ENCODE data around the gene KCNAB1.

Gene KCNAB1

GRCh38 chr3:156516961-156517360 lies 396.6 kb downstream of the KCNAB1 start:
- Histone ChIP-seq H3K4me3 (ENCODE audit: low read length) (no peak overlapping the region), H3K9me3 (replicated peaks; ENCODE audit: insufficient read depth, low read length) (no peaks in the 10 kb centered on the region), H3K9ac (ENCODE audit: low read length) (no peak overlapping the region), H3F3A (ENCODE audit: insufficient read depth, low read length) (no peaks in the 10 kb centered on the region), H3K27me3 (replicated peaks; ENCODE audit: insufficient read depth, low read length) (no peaks in the 10 kb centered on the region), H3K4me2 (ENCODE audit: low read depth, low read length) (no peak overlapping the region), H2AFZ (ENCODE audit: low read length) (no peak overlapping the region), H3K36me3 (replicated peaks; ENCODE audit: insufficient read depth, low read length) (no peaks in the 10 kb centered on the region), H3K79me2 (ENCODE audit: low read length) (no peaks in the 10 kb centered on the region), H4K20me1 (ENCODE audit: insufficient read depth, low read length) (no peaks in the 10 kb centered on the region), H3K9me2 (replicated peaks; ENCODE audit: insufficient read depth, low read length) (no peaks in the 10 kb centered on the region), H3K27ac (ENCODE audit: low read length) (no peak overlapping the region), H3K4me1 (ENCODE audit: low read length) (0 out of 2 replicates have a peak, but pooled peaks cover 4% of the 10 kb centered on the region)
- DNase-seq, result no peak
- no peak for TF ChIP-seq CTCF (IDR thresholded peaks at IDR 0.05; ENCODE audit: low read length)
- TF ChIP-seq EZH2phosphoT487 (IDR thresholded peaks at IDR 0.05; ENCODE audit: low read length), result no peak
- no peak for TF ChIP-seq EZH2 (optimal IDR thresholded peaks at IDR 0.05; ENCODE audit: low read depth, low read length)

GRCh38 chr3:156518726-156519125 lies 398.3 kb downstream of the KCNAB1 start:
- Histone ChIP-seq H3K9me3 (replicated peaks; ENCODE audit: insufficient read depth, low read length) (no peaks in the 10 kb centered on the region), H3F3A (ENCODE audit: insufficient read depth, low read length) (no peaks in the 10 kb centered on the region), H3K36me3 (replicated peaks; ENCODE audit: insufficient read depth, low read length) (no peaks in the 10 kb centered on the region), H3K4me1 (ENCODE audit: low read length) (no peaks in the 10 kb centered on the region), H2AFZ (ENCODE audit: low read length) (no peak overlapping the region), H3K4me3 (ENCODE audit: low read length) (no peak overlapping the region), H4K20me1 (ENCODE audit: insufficient read depth, low read length) (no peaks in the 10 kb centered on the region), H3K79me2 (ENCODE audit: low read length) (no peaks in the 10 kb centered on the region), H3K4me2 (ENCODE audit: low read depth, low read length) (no peak overlapping the region), H3K9me2 (replicated peaks; ENCODE audit: insufficient read depth, low read length) (no peaks in the 10 kb centered on the region), H3K9ac (ENCODE audit: low read length) (no peak overlapping the region), H3K27me3 (replicated peaks; ENCODE audit: insufficient read depth, low read length) (no peaks in the 10 kb centered on the region), H3K27ac (ENCODE audit: low read length) (no peak overlapping the region)
- TF ChIP-seq CTCF (IDR thresholded peaks at IDR 0.05; ENCODE audit: low read length) (no peak), EZH2 (optimal IDR thresholded peaks at IDR 0.05; ENCODE audit: low read depth, low read length) (no peak), EZH2phosphoT487 (IDR thresholded peaks at IDR 0.05; ENCODE audit: low read length) (no peak)
- DNase-seq, result no peak

- H3K4me2 ChIP-seq (ENCODE audit: low read depth, low read length), result no peak overlapping the region
- H3K27ac ChIP-seq (ENCODE audit: low read length), result no peak overlapping the region
- no peaks in the 10 kb centered on the region for H3F3A ChIP-seq (ENCODE audit: insufficient read depth, low read length)
- H4K20me1 ChIP-seq (ENCODE audit: insufficient read depth, low read length), result no peaks in the 10 kb centered on the region
- no peak for TF ChIP-seq EZH2 (optimal IDR thresholded peaks at IDR 0.05; ENCODE audit: low read depth, low read length)
- TF ChIP-seq CTCF (IDR thresholded peaks at IDR 0.05; ENCODE audit: low read length), result no peak
- TF ChIP-seq EZH2phosphoT487 (IDR thresholded peaks at IDR 0.05; ENCODE audit: low read length), result no peak
- H2AFZ ChIP-seq (ENCODE audit: low read length), result no peak overlapping the region
- H3K79me2 ChIP-seq (ENCODE audit: low read length), result no peaks in the 10 kb centered on the region
- no peaks in the 10 kb centered on the region for H3K9me3 ChIP-seq (replicated peaks; ENCODE audit: insufficient read depth, low read length)
- no peaks in the 10 kb centered on the region for H3K9me2 ChIP-seq (replicated peaks; ENCODE audit: insufficient read depth, low read length)
- no peaks in the 10 kb centered on the region for H3K36me3 ChIP-seq (replicated peaks; ENCODE audit: insufficient read depth, low read length)
- H3K4me1 ChIP-seq (ENCODE audit: low read length), result no peaks in the 10 kb centered on the region
- no peaks in the 10 kb centered on the region for H3K27me3 ChIP-seq (replicated peaks; ENCODE audit: insufficient read depth, low read length)
- H3K9ac ChIP-seq (ENCODE audit: low read length), result no peak overlapping the region
- no peak overlapping the region for H3K4me3 ChIP-seq (ENCODE audit: low read length)
- DNase-seq, result no peak
These were observed 399.4 kb downstream of the KCNAB1 start for GRCh38 chr3:156519758-156520162.
